Islet precursor cell (in vitro differentiated cells): ENCODE measurements around the gene PEX19.
"Not testable (repeated sequence)": the region's sequence is repeated elsewhere in the genome, so short reads cannot be mapped to it uniquely, and the experiment has no call there.

Source experiments
- DNase-seq: peaks from one replicate; pipeline ENCODE4 v3.0.0-alpha.2; 2018

PEX19 gene, protein sequence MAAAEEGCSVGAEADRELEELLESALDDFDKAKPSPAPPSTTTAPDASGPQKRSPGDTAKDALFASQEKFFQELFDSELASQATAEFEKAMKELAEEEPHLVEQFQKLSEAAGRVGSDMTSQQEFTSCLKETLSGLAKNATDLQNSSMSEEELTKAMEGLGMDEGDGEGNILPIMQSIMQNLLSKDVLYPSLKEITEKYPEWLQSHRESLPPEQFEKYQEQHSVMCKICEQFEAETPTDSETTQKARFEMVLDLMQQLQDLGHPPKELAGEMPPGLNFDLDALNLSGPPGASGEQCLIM

DNA sequence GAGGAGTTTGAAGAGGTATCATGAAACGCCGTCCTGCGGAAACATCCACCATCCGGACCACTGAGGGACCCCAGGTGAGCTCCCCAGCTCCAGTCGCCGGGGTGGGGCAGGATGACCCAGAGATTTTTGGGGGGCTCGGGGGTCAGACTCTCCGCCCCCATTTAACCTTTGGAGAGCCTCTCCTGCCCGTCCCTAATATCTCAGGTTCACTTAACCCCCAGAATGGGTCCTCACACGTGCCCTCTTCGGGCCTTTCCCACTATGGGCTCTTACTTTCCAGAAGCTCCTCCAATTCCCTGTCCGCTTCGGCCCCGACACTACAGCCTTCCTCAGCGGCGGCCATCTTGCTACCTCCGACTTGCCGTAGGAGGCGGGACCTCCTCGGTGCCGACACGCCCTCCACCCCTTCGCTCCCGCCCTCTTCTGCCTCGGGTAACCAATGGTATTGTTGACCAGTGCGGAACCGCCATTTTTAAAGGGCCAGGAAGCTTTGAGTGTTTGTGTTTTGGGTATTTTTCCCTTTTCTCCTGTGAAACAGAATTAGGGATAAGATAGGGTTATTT, at the start of gene PEX19:
PEX19 (minus strand) TSS at position 352 of the 563 bp plus-strand sequence; CDS start at position 343, 9 bp downstream.
- DNase-seq: peak; percentile 97

DNA sequence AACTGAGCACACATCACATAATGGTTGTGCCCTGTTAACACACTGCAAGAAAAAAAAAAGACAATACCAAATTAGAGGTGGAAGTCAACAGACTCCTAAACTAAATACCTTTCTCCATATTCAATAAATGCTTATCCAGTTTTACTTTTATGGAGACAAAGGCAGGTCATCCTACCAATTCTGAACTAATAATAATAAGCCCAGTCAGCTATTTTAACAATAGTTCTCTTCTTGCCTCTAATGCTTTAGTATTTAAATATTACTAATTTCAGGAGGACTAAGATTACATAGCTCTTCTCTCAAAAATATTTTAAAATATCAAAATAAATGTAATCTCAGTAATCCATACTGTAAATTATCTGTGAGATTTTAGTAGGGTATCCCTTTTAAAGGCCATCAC, 47.6 kb upstream of the PEX19 start:
- DNase-seq: no peak

DNA sequence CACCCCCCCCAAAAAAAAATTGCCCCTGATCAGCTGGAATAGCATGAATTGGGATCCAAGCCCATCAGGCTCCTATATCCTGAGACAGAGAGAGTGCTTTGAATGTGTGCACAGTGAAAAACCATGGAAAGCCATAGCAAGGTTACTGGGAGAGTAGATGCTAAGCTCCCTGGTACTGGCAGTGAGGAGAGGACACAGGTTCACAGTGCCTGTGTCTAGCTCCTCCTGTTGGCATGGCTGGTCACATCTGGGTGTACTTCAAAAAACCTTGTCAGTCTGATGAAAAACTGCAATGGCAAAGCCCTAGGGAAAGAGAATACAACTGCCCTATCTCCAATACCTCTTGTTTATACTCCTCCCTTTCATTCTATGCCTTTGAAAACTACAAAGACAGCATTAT, 45.2 kb upstream of the PEX19 start:
- DNase-seq: no peak

DNA sequence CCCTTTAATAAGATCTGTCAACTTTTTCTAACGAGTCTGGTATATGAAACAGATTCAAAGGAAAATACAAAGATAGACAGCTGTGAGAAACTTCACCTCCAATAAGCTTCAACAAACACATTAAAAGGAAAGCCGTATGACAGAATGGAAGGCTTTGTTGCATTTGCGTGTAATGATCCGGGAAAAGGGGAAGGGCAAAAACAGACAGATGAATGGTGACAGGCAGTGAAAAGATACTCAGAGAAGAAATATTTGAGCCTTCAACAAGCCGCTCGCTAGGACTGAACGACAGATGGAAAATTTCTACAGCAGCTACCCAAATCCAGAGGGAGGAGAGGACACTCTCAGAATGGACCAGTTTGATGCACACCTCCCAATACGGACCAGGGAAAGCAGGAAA, 43.3 kb upstream of the PEX19 start:
- no peak for DNase-seq

DNA sequence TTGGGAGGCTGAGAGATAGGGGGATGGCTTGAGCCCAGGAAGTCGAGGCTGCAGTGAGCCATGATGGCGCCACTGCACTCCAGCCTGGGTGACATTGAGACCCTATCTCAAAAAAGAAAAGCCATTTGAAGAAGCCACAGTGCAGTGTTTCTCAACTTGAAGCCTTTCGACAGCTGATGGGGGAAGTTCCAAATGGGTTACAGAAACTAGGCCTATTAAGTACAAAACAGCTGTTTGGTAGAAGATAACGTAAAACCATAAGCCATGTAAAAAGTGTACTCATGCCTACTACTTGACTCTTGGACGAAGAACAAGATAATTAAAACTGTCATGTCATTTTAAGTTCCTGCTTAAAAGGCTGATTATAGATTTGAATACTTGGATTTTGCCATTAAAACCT, 41.5 kb upstream of the PEX19 start:
- no peak for DNase-seq

DNA sequence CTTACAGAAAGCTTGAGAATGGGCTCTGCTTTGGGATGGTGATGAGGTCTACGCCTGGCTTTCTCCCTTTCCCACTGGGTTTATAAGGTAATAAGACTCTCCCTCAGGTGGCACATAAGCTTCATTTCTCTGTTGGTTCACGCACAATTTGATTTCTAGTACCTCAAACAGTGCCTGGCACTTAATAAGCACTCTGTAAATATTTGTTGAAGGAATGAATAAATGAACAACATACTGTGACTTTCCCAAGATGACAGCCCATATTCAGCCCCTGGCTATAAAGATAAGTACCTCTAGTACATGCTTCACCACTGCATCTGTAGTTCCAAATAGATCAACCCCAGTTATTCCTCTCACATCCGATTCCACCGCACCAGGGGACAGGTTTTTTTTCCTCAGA, 40.3 kb upstream of the PEX19 start:
- no peak for DNase-seq

DNA sequence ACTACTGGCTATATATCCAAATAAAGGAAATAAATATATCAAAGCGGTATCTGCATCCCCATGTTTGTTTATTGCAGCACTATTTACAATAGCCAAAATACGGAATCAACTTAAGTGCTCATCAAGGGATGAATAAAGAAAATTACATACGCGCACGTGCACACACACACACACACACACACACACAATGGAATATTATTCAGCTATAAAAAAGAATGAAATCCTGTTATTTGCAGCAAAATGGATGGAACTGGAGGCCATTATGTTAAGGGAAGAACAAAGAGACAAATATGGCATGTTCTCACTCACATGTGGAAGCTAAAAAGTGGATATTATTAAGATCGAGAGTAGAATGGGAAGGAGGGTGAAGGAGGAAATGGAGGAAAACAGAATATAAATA, 37.9 kb upstream of the PEX19 start:
- DNase-seq: no peak

DNA sequence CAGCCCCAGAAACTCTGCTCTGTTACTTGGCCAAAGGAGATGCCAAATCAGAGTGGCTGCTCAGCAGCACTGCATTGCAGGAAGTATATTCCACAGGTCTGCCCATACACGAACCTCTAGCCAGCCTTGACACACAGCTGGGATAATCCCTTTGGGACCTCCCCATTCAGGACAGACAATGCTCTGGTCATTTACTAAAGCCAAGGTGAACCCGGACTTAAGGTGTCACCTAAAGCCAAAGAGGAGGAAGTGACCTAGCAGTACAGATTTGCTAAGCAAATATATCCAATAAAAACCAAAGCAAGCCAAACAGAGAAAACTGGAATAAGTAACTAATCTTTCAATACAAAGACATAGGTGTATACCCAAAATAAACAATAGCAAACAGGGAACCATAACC, 30.4 kb upstream of the PEX19 start:
- no peak for DNase-seq

DNA sequence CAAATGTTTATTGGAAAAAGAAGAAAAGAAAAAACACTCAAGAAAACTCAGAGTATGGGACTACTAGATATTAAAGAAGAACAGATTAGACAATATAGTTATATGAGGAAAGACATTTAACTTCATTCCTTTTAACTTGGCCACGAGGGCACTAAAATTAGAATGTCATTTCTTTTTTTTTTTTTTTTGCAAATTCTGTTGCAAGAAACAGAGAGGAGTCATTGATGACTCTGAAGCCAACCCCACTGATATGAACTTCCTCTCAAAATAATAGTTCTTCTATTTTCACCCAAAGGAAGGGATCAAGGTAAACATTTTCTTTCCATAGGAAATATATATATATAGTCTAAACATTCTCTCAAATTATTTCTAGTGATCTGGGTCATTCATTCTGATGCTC, 24.6 kb upstream of the PEX19 start:
- DNase-seq: no peak

DNA sequence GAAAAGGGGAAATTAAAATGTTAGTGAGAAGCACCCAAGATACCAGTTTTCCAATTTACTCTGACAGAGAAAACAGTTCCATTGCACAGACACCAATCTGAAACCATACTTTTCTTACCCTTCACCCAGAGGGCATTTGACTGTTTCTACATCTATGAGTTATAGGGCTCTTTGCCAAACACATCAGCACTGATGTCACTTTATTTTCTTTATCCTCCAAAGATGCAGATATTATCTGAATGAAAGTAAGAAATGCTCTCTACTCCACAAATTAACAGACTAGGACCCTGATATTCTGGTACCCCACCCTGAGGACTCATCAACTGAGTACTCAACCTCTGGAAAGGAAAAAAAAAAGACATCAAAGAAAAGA, 24.2 kb upstream of the PEX19 start:
- no peak for DNase-seq

DNA sequence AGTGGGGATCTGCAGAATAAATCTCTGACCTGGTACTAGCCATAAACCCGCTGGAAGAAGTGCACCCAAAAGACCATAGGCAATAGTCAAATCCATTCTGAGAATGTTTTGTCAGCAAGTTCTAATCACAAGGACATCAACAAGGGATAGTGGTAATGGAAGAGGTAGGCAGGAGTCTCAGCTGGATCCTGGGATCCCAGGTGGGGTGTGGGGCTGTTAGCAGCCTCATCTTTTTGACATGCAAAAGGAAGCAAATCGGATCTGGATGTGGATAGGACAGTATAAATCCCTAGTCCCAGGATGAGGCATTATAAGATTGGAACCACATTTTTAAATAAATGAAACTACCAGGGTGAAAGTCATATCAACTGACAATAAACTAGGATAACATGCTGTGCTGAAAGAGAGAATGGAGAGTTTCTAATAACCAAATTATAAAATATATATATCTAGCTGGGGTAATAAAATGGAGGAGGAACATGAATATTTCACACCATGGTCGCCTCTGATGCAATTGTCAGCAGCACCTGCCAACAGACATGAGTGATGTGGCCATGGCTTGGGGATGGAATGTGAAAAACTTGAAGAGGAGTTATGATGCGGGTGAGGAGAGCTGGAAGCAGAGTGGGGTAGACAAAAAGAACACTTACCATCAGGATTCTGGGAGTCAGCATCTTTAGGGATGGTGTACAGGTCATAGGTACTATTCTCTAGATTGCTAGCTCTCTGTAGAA, 23.7 kb upstream of the PEX19 start:
- no peak for DNase-seq

DNA sequence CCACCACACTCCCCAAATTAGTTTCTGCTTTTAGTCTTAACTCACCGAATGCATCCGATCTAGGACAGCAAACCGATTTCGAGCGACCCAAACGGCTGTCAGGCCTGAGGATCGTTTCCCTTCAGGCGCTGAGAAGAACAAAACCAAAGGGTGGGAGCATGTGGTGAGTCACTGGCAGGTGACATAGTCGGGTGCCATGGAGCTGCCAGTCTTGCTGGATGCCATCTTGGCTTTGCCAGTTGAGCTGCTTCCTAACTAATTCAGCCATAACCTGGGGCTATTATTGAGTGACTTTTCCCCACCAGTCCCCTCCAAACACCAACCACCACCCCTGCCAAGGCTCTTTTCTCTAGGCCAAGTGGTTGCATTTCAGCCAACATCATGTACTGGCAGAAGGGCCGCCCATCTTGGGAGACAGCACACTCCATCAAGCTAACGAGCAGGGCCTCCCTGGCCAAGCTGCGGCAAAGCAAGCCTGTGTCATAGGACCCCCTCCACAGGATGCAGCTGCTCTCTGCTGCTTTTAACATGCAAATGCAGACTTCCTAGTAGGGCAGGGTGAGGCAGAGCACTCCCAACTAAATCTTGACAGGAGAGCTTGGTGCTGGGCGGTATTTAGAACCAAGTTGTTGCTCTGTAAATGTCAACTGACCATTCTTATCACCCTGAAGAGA, 22.3 kb upstream of the PEX19 start:
- DNase-seq: no peak

DNA sequence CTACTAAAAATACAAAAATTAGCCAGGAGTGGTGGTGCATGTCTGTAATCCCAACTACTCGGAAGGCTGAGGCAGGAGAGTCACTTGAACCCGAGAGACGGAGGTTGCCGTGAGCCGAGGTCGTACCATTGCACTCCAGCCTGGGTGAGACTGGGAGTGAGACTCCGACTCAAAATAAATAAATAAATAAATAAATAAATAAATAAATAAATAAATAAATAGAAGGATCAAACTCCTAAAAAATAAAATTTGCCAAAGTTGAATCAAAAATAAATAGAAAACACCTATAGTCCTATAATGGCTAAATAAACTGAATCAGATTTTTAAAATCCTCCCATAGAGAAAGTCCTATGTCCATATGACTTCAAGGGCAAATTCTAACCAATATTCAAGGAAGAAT, 15.2 kb upstream of the PEX19 start:
- no peak for DNase-seq

DNA sequence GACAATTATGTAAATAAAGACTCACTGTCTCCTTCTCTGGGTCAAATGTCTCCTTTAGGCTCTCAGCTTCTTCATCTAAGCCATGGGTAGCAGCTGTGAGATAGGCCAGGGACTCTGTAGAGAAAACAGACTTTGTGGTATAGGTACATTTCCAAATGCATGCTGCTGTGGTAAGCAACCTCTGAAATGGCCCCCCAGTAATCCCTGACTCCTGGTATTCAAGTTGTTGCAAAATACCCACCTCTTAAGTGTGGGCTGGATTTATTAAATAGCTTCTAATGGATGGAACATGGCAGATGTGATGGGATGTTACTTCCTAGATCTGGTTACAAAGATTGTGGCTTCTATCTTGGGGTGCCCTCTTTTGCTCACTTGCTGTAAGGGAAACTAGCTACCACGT, 11.1 kb upstream of the PEX19 start:
- no peak for DNase-seq

DNA sequence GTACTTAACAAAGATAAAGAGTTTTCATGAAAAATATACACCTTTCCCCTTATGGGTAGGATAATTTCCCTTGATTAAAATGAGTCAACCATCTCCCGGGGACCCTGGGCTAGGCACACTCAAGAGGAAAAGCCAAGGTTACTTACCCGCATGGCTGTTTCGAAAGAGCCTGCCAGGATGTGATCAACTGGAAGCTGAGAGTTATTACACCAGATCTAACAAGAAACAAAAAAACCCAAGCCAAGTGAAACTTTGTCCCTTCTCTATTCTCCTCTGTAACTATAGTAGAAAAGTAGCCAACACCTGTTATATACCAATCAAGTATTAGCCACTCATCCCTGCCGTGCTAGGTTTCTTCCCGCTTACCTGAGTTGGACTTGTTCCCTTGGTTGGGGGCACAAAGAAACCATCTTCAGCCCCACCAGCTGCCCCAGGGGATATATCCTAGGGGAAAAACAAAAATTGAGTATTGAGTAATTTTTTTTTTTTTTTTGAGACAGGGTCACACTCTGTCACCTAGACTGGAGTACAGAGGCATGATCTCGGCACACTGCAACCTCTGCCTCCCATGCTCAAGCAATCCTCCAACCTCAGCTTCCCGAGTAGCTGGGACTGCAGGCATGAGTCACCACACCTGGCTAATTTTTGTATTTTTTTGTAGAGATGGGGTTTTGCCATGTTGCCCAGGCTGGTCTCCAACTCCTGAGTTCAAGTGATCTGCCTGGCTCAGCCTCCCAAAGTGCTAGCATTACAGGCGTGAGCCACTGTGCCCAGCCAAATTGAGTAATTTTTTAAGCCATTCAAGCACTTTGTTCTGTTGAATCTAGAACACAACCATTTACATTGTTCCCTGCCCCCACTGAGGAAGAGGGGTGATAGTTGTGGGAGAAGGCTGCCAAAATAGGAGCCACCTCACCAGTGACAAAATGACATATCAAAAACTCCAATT, 8.4 kb upstream of the PEX19 start:
- DNase-seq: no peak

DNA sequence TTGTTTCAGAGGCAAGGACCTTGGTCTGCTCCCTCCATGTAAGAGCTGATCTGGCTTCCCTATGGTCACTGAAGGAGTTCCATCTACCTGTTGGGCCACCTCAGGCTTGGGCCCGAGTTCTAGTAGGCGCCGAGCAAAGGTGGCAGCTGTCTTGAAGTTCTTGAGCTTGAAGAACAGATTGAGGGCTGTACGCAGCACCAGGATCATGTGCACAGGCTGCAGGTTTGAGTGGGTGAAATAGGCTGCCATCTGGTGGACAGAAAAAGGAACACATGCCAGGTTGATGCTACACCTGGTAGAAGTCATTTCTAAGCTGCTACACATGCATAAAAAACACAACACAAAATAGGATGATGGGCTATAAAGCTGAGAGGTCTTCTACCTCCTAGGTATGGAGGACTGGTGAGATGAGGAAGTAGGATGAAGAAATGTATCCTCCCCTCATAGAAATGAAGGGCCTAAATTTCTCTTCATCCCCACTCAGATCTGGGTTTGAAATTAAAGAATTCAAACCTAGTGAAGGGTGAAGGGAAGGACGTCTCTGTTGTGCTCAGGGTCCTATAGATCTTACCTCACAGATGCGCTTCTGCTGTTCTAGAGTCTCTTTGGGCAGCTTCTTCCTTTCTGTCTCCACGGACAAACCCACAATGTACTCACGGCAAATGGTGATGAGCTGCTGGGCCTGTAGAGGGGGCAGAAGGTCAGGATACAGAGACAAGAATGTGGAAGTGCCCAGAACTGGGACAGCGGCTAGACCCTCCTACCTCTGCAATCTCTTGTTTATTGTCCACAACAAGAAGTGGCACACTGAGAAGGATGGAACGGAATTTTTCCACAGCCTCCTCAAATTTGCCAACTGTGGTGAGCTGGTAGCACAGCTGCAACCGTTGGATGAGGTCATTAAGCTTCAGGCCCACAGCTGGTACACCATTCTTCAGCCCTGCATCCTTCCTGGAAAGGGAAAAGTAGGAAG, 6.6 kb upstream of the PEX19 start:
- peak; percentile 80 for DNase-seq

DNA sequence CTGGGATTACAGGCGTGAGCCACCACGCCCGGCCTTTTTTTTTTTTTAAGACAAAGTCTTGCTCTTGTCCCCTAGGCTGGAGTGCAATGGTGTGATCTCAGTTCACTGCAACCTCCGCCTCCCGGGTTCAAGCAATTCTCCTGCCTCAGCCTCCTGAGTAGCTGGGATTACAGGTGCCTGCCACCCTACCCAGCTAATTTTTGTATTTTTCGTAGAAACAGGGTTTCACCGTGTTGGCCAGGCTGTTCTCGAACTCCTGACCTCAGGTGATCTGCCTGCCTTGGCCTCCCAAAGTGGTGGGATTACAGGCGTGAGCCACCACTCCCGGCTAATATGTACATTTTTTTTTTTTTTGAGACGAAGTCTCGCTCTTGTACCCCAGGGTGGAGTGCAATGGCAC, 2.8 kb upstream of the PEX19 start:
- DNase-seq: not testable (repeated sequence)

DNA sequence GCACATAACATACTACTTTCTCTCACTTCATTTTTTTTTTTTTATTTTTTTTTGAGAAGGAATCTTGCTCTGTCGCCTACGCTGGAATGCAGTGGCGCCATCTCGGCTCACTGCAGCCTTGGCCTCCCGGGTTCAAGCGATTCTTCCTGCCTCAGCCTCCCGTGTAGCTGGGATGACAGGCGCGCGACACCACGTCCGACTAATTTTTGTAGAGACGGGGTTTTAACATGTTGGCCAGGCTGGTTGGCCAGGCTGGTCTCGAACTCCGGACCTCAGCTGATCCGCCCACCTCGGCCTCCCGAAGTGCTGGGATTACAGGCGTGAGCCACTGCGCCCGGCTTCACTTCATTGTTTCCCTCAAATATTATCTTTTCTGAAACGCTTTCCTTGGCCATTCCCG, 573 bp upstream of the PEX19 start:
- DNase-seq: no peak

DNA sequence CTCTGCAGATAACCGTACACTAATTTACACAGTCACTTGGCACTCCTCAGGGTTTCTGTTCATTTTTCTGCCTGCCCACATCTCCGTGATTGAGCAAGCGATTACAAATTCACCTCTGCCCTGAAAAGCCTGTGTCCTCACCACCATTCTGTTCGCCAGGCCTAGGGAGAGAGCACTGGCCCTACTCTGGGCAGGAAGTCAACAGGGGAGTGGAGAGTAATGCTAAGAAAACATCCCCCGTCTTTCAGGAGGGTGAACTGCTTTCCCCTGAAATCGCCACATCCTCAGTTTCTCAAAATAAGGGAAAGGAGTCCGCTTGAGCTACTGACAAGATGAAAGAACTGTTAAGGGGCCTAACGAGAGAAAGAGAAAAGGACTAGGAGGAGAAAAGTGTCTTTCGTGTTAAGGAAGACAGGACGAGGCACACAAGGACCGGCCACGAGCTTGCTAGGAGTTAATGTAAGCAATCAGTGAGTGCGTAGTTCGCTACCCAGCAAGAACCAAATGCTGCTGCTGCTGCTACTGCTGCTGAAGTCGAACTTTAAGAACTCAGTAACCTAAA, 632 bp downstream of the PEX19 start:
- DNase-seq: peak; percentile 60

DNA sequence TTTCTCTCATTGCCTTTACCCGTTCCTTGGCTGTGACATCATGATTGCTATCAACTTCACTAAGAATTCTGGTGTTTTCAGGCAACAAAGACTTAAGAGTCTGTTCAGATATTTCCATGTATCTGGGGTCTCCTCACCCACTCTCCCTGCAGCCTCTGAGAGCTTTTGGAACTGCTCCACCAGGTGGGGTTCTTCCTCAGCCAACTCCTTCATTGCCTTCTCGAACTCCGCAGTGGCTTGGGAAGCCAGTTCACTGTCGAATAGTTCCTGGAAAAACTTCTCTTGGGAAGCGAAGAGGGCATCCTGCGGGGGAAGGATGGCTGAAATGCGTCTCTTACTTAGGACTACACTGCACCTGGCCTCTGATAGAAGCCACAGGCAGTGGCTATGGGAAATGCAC, 2.1 kb downstream of the PEX19 start:
- no peak for DNase-seq

DNA sequence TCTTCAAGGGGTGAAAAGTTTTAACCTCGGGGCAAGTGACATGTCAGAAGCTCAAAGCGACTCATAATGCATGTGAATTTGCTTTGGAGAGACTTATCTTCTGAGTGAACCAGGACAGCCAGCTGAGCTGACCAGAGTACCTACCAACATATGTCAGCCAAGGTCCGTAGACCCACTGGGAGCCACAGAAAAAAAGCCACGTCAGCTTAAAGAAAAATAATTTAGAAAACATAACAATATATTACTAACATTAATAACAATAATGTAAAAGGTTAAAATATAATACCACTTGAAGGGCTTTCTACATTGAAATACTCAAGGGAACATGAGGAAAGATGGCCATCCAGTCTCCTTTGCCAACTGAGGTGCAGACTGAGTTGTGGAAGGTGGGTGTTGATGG, 6.9 kb downstream of the PEX19 start:
- DNase-seq: no peak
